T-helper 22 cell (primary cell): ENCODE data around the gene IGF2BP3.

Experiments
- DNase-seq: peaks from one replicate; pipeline ENCODE4 v3.0.0-alpha.2; 2020; ENCODE audit warnings: low read depth

Gene IGF2BP3

GRCh38 chr7:23260371-23260770, 209.9 kb downstream of the IGF2BP3 start:
- no peak for DNase-seq
